HepG2 (cell line): ENCODE results near the gene RPL37A. TPM values are rescaled to one million over a fixed set of nuclear protein-coding genes. Genes with fewer than 3 reads are reported as not detected.

Experiments used
- ARID3A ChIP-seq: IDR thresholded peaks from 2 replicates; pipeline ENCODE4 v1.6.1; 2012; ENCODE audit warnings: low read depth, low read length, improper control_type of control experiment
- CENPX ChIP-seq: sonication (generic); formaldehyde crosslinking; IDR thresholded peaks from 2 replicates; pipeline ENCODE4 v1.9.0; 2021; ENCODE audit warnings: mild to moderate bottlenecking, missing genetic modification reagents, moderate library complexity
- FOXM1 ChIP-seq: sonication (generic); formaldehyde crosslinking; IDR thresholded peaks from 2 replicates; pipeline ENCODE4 v1.5.0; 2020; ENCODE audit warnings: missing genetic modification reagents
- IKZF4 ChIP-seq: sonication (generic); formaldehyde crosslinking; IDR thresholded peaks from 2 replicates; pipeline ENCODE4 v1.5.1; 2020; ENCODE audit warnings: borderline replicate concordance, mild to moderate bottlenecking, low read depth, missing genetic modification reagents; ENCODE audit errors: not compliant biosample characterization
- IRF2 ChIP-seq: IDR thresholded peaks from 2 replicates; pipeline ENCODE4 v1.6.1; 2018; ENCODE audit warnings: missing genetic modification reagents, missing compliant biosample characterization
- RNF2 ChIP-seq: fragments of 450-650 bp; conservative IDR thresholded peaks from 2 replicates; pipeline ENCODE4 v1.6.1; 2016; ENCODE audit warnings: low read depth
- SIX1 ChIP-seq: sonication (generic); formaldehyde crosslinking; IDR thresholded peaks from 2 replicates; pipeline ENCODE4 v1.4.0; 2020; ENCODE audit warnings: missing genetic modification reagents, borderline replicate concordance
- SMAD3 ChIP-seq: sonication (generic); formaldehyde crosslinking; IDR thresholded peaks from 2 replicates; pipeline ENCODE4 v1.4.0; 2020; ENCODE audit warnings: missing genetic modification reagents
- SNAPC2 ChIP-seq: sonication (generic); formaldehyde crosslinking; IDR thresholded peaks from 2 replicates; pipeline ENCODE4 v1.8.1; 2022; ENCODE audit warnings: mild to moderate bottlenecking, missing genetic modification reagents
- SRY ChIP-seq: sonication (generic); formaldehyde crosslinking; IDR thresholded peaks from 2 replicates; pipeline ENCODE4 v1.8.0; 2022; ENCODE audit warnings: mild to moderate bottlenecking, missing genetic modification reagents
- YEATS4 ChIP-seq: sonication (generic); formaldehyde crosslinking; IDR thresholded peaks from 2 replicates; pipeline ENCODE4 v1.4.0; 2020; ENCODE audit warnings: missing genetic modification reagents, borderline replicate concordance
- ZNF563 ChIP-seq: sonication (generic); formaldehyde crosslinking; IDR thresholded peaks from 2 replicates; pipeline ENCODE4 v1.8.0; 2022; ENCODE audit warnings: mild to moderate bottlenecking, moderate library complexity, missing genetic modification reagents
- ZNF776 ChIP-seq: sonication (generic); formaldehyde crosslinking; IDR thresholded peaks from 2 replicates; pipeline ENCODE4 v1.4.0; 2020; ENCODE audit warnings: mild to moderate bottlenecking, missing genetic modification reagents
- ZNF790 ChIP-seq: sonication (generic); formaldehyde crosslinking; IDR thresholded peaks from 2 replicates; pipeline ENCODE4 v1.8.0; 2022; ENCODE audit warnings: missing genetic modification reagents, mild to moderate bottlenecking, borderline replicate concordance
- ZSCAN9 ChIP-seq: IDR thresholded peaks from 2 replicates; pipeline ENCODE4 v1.6.1; 2016; ENCODE audit warnings: borderline replicate concordance
- polyA plus RNA-seq, 8 experiments: library from polyadenylated mRNA; depleted of rRNA in 3 of 8; stranded (reverse) in 7 of 8; unstranded in 1 of 8; fragments of >200 nt; fragmentation: Illumina TruSeq in 4 of 8; extraction: Trizol in 4 of 8; gene quantifications; 2 replicates each; pipeline versions ENCODE4 v1.2.1 to v1.2.3, GENCODE V29; 2011 to 2016; ENCODE audit warnings: low read depth in 4 of 8, missing spikeins in 1 of 8, mixed read lengths in 1 of 8; ENCODE audit not compliant: insufficient read depth in 1 of 8
- total RNA-seq, 5 experiments: library from RNA; depleted of rRNA; stranded (reverse); fragments of >200 nt; fragmentation: Illumina TruSeq; extraction: Trizol; gene quantifications; 2 replicates each; pipeline ENCODE4 v1.2.3, GENCODE V29; 2016; ENCODE audit warnings: low read depth in 1 of 5
- TF ChIP-seq, protein P1 (sequence below): sonication (generic); formaldehyde crosslinking; IDR thresholded peaks from 2 replicates; pipeline ENCODE4 v1.5.1; 2020; ENCODE audit warnings: mild to moderate bottlenecking, missing genetic modification reagents
- TF ChIP-seq, protein P2 (sequence below): sonication (generic); formaldehyde crosslinking; IDR thresholded peaks from 2 replicates; pipeline ENCODE4 v1.5.0; 2020; ENCODE audit warnings: mild to moderate bottlenecking, missing genetic modification reagents, borderline replicate concordance
- TF ChIP-seq, protein P3 (sequence below): sonication (generic); formaldehyde crosslinking; IDR thresholded peaks from 2 replicates; pipeline ENCODE4 v1.4.0; 2020; ENCODE audit warnings: missing genetic modification reagents

RPL37A gene
- total and polyA plus RNA-seq, 2 of the 13 experiments (the other 11 are each of a cell fraction or from before 2014, with no cell fraction given) = 6,902 to 7,910 TPM

- TF ChIP-seq, protein P1, sequence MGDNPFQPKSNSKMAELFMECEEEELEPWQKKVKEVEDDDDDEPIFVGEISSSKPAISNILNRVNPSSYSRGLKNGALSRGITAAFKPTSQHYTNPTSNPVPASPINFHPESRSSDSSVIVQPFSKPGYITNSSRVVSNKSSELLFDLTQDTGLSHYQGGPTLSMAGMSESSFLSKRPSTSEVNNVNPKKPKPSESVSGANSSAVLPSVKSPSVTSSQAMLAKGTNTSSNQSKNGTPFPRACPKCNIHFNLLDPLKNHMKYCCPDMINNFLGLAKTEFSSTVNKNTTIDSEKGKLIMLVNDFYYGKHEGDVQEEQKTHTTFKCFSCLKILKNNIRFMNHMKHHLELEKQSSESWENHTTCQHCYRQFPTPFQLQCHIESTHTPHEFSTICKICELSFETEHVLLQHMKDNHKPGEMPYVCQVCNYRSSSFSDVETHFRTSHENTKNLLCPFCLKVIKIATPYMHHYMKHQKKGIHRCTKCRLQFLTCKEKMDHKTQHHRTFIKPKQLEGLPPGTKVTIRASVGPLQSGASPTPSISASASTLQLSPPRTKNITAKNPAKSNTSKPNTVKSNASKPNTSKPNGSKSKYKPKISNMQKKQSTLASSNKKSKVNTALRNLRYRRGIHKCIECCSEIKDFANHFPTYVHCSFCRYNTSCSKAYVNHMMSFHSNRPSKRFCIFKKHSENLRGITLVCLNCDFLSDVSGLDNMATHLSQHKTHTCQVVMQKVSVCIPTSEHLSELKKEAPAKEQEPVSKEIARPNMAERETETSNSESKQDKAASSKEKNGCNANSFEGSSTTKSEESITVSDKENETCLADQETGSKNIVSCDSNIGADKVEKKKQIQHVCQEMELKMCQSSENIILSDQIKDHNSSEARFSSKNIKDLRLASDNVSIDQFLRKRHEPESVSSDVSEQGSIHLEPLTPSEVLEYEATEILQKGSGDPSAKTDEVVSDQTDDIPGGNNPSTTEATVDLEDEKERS = peak; percentile 97
- TF ChIP-seq ZNF776 (peak; percentile 90), SIX1 (CRISPR knock-in tag) (peak; percentile 53; the same call in 1 of the 2 replicates), CENPX (CRISPR knock-in tag) (no peak), RNF2 (0 out of 2 replicates have a peak, but pooled peaks have one; percentile 73), YEATS4 (CRISPR knock-in tag) (peak; percentile 98), SRY (peak; percentile 97; the same call in 1 of the 2 replicates), ZNF790 (CRISPR knock-in tag) (peak; percentile 97), SNAPC2 (CRISPR knock-in tag) (peak; percentile 97), FOXM1 (CRISPR knock-in tag) (no peak), ZSCAN9 (peak; percentile 91), IKZF4 (CRISPR knock-in tag) (no peak), IRF2 (peak; percentile 81), ZNF563 (peak; percentile 96), SMAD3 (CRISPR knock-in tag) (peak; percentile 98), ARID3A (no peak; the same call in 1 of the 2 replicates)
- TF ChIP-seq, protein P2, sequence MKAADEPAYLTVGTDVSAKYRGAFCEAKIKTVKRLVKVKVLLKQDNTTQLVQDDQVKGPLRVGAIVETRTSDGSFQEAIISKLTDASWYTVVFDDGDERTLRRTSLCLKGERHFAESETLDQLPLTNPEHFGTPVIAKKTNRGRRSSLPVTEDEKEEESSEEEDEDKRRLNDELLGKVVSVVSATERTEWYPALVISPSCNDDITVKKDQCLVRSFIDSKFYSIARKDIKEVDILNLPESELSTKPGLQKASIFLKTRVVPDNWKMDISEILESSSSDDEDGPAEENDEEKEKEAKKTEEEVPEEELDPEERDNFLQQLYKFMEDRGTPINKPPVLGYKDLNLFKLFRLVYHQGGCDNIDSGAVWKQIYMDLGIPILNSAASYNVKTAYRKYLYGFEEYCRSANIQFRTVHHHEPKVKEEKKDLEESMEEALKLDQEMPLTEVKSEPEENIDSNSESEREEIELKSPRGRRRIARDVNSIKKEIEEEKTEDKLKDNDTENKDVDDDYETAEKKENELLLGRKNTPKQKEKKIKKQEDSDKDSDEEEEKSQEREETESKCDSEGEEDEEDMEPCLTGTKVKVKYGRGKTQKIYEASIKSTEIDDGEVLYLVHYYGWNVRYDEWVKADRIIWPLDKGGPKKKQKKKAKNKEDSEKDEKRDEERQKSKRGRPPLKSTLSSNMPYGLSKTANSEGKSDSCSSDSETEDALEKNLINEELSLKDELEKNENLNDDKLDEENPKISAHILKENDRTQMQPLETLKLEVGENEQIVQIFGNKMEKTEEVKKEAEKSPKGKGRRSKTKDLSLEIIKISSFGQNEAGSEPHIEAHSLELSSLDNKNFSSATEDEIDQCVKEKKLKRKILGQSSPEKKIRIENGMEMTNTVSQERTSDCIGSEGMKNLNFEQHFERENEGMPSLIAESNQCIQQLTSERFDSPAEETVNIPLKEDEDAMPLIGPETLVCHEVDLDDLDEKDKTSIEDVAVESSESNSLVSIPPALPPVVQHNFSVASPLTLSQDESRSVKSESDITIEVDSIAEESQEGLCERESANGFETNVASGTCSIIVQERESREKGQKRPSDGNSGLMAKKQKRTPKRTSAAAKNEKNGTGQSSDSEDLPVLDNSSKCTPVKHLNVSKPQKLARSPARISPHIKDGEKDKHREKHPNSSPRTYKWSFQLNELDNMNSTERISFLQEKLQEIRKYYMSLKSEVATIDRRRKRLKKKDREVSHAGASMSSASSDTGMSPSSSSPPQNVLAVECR (CRISPR knock-in tag) = peak; percentile 95
- TF ChIP-seq, protein P3, sequence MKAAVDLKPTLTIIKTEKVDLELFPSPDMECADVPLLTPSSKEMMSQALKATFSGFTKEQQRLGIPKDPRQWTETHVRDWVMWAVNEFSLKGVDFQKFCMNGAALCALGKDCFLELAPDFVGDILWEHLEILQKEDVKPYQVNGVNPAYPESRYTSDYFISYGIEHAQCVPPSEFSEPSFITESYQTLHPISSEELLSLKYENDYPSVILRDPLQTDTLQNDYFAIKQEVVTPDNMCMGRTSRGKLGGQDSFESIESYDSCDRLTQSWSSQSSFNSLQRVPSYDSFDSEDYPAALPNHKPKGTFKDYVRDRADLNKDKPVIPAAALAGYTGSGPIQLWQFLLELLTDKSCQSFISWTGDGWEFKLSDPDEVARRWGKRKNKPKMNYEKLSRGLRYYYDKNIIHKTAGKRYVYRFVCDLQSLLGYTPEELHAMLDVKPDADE (CRISPR knock-in tag) = peak; percentile 26
Observed at GRCh38 chr2:216498379-216499352, at the start of gene RPL37A (continued).
